Stomach (tissue), 9 donors: ENCODE results near the gene SMYD3. TPM values are rescaled to one million over a fixed set of nuclear protein-coding genes. Genes with fewer than 3 reads are reported as not detected.

Source experiments
- DNase-seq, 2 donors: peaks; one replicate each; pipeline versions ENCODE4 v3.0.0 to v3.0.0-alpha.2; 2013 to 2019
- H3K27ac ChIP-seq, 5 donors: fragments of 200-600 bp in 4 of 5; sonication (generic) in 4 of 5; one replicate each; pipeline ENCODE4 v1.5.1; 2013 to 2019; ENCODE audit warnings: mild to moderate bottlenecking in 1 of 5, moderate library complexity in 1 of 5
- H3K27me3 ChIP-seq, 3 donors: fragments of 200-600 bp; sonication (generic); one replicate each; pipeline ENCODE4 v1.5.1; 2017 to 2019; ENCODE audit warnings: mixed run types in 1 of 3
- H3K36me3 ChIP-seq, 4 donors: fragments of 200-600 bp; sonication (generic); 1 replicate in 3 of 4; 2 replicates in 1 of 4; pipeline ENCODE4 v1.5.1; 2016 to 2019
- H3K4me1 ChIP-seq, 4 donors: fragments of 200-600 bp; sonication (generic); one replicate each; pipeline ENCODE4 v1.5.1; 2016 to 2019
- H3K4me3 ChIP-seq, 4 donors: fragments of 200-600 bp; sonication (generic) in 3 of 4; one replicate each; pipeline ENCODE4 v1.5.1; 2016 to 2019; ENCODE audit warnings: mild to moderate bottlenecking in 1 of 4
- H3K9me3 ChIP-seq, 4 donors: fragments of 200-600 bp; sonication (generic); one replicate each; pipeline ENCODE4 v1.5.1; 2016 to 2019
- EP300 ChIP-seq: sonication (generic); formaldehyde crosslinking; IDR thresholded peaks from one replicate; pipeline ENCODE4 v1.6.1; 2017; ENCODE audit warnings: antibody characterized with exemption
- POLR2A ChIP-seq, 4 donors: fragments of 450-650 bp; IDR thresholded peaks; one replicate each; pipeline ENCODE4 v1.6.1; 2016; ENCODE audit warnings: antibody characterized with exemption in 4 of 4, control low read depth in 2 of 4, mild to moderate bottlenecking in 1 of 4, moderate library complexity in 1 of 4
- POLR2AphosphoS5 ChIP-seq, 3 donors: sonication (generic); formaldehyde crosslinking; IDR thresholded peaks; one replicate each; pipeline ENCODE4 v1.6.1; 2016; ENCODE audit warnings: antibody characterized with exemption in 3 of 3
- WGBS, 5 donors: extraction: QIAGEN DNeasy Blood & Tissue Kit in 3 of 5; methylation state at CpG; one replicate each; pipeline versions ENCODE4 v1.1.5 to v1.1.7; 2013 to 2018; 5-methylcytosine and 5-hydroxymethylcytosine counted together
- intact Hi-C: fragments of 100-400 bp; cut with DNase I; formaldehyde crosslinking; loops from one replicate; pipeline ENCODE4 v1.15.1; 2023; ENCODE audit warnings: low total_unique reads
- polyA plus RNA-seq, 3 donors: library from polyadenylated mRNA; stranded (reverse); fragments of 200-250 nt; gene quantifications; one replicate each; pipeline ENCODE4 v1.2.3, GENCODE V29; 2013
- total RNA-seq, 5 donors: library from RNA; depleted of rRNA; stranded (reverse); fragments of >200 nt; gene quantifications; one replicate each; pipeline versions ENCODE4 v1.1.0 to v1.2.3, GENCODE V29; 2014 to 2016
- TF ChIP-seq, protein P1 (sequence below), 7 experiments: fragments of 450-650 bp in 4 of 7; fragments of 200-600 bp in 3 of 7; sonication (generic) in 3 of 7; IDR thresholded peaks; one replicate each; pipeline ENCODE4 v1.5.1; 2016 to 2019; ENCODE audit warnings: antibody characterized with exemption in 7 of 7, control low read depth in 2 of 7, mild to moderate bottlenecking in 1 of 7
- donor health status: healthy with polysubstance abuse.
- donor health status: Bipolar disorder and iron deficiency.
- donor health status: healthy.

Gene SMYD3
- total and polyA plus RNA-seq, 8 donors: 6.4 to 196 (median 27.8) TPM

DNA sequence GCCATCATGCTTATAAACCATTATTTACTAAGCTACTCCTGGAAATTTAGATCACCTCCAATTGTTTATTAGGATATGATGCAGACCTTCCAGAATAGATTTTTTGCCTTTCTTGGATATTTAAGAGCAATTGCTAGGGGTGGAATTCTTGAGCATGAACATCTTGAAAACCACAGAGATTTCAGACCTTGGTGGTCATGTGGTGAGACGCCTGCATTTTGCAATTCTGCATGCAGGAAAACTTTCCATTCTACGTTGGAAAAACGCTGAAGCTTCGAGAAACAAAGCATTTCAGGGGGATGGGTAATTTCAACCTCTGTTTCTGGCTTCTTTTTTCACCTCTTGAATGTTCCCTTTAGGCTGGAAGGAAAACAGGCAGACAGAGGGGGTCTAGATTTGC, 756.0 kb downstream of the SMYD3 start:
- no peaks in the 10 kb centered on the region for H3K27me3 ChIP-seq
- WGBS, 5 donors: 74 to 86% (median 79%) methylated on average over 4 of the region's 4 CpGs
- peaks cover 0 to 20% (median 13%) of the 10 kb centered on the region in 4 donors for H3K36me3 ChIP-seq
- H3K4me3 ChIP-seq: no peak overlapping the region
- no peak for DNase-seq
- no peaks in the 10 kb centered on the region for H3K4me1 ChIP-seq
- TF ChIP-seq POLR2AphosphoS5 (IDR thresholded peaks at IDR 0.05): no peak
- TF ChIP-seq EP300: no peak
- TF ChIP-seq, protein P1, sequence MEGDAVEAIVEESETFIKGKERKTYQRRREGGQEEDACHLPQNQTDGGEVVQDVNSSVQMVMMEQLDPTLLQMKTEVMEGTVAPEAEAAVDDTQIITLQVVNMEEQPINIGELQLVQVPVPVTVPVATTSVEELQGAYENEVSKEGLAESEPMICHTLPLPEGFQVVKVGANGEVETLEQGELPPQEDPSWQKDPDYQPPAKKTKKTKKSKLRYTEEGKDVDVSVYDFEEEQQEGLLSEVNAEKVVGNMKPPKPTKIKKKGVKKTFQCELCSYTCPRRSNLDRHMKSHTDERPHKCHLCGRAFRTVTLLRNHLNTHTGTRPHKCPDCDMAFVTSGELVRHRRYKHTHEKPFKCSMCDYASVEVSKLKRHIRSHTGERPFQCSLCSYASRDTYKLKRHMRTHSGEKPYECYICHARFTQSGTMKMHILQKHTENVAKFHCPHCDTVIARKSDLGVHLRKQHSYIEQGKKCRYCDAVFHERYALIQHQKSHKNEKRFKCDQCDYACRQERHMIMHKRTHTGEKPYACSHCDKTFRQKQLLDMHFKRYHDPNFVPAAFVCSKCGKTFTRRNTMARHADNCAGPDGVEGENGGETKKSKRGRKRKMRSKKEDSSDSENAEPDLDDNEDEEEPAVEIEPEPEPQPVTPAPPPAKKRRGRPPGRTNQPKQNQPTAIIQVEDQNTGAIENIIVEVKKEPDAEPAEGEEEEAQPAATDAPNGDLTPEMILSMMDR (IDR thresholded peaks at IDR 0.05): no peak
- no peak for TF ChIP-seq POLR2A (IDR thresholded peaks at IDR 0.05)
- peaks cover 0 to 17% (median 4%) of the 10 kb centered on the region in 4 donors for H3K9me3 ChIP-seq
- no peak overlapping the region for H3K27ac ChIP-seq
- intact Hi-C loops: no loop called here

DNA sequence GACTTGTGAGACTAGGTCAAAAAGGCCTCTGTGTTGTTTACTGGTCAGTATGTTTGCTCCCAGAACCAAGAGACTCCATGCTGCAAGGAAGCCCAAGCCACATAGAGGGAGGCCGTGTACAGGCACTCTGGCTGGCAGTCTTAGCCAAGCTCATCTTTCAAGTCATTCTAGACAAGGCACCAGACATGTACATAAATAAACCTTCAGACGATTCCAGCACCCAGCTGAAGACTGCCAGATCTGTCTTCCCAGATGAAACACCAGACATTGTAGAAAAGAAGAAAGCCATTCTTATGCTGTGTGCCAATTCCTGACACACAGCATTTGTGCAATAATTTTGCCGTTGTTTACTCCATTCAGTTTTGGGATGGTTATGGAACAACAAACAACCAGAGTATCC, 756.8 kb downstream of the SMYD3 start:
- intact Hi-C loops: no loop called here
- H3K4me1 ChIP-seq: no peaks in the 10 kb centered on the region
- no peaks in the 10 kb centered on the region for H3K27me3 ChIP-seq
- no peak for DNase-seq
- WGBS, 5 donors: 80 to 94% (median 83%) methylated on average over 3 of the region's 3 CpGs
- H3K36me3 ChIP-seq: peaks cover 0 to 20% (median 13%) of the 10 kb centered on the region in 4 donors
- H3K27ac ChIP-seq: no peak overlapping the region
- no peak overlapping the region for H3K4me3 ChIP-seq
- peaks cover 0 to 12% (median 2%) of the 10 kb centered on the region in 4 donors for H3K9me3 ChIP-seq
- TF ChIP-seq, protein P1 (IDR thresholded peaks at IDR 0.05): no peak
- no peak for TF ChIP-seq EP300
- no peak for TF ChIP-seq POLR2A (IDR thresholded peaks at IDR 0.05)

DNA sequence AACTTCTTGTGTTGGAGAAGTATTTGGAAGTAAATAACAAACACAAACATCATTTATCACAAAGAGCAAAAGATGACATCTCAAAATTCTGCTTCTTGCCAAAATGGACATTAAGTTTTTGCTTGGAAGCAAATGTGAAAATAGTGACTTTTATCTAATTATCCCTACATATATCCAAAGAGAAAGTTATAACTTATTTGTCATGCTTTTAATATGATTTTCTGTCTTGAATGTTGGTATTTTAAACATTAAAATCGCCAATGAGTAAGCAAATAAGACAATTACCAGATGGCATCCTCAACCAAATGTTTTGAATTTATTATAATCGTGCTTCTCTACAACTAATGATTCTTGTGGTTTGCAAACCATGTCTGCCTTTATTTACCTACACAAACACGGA, 758.0 kb downstream of the SMYD3 start:
- TF ChIP-seq, protein P1 (IDR thresholded peaks at IDR 0.05): no peak
- TF ChIP-seq POLR2AphosphoS5 (IDR thresholded peaks at IDR 0.05) (no peak), POLR2A (IDR thresholded peaks at IDR 0.05) (no peak), EP300 (no peak)
- 73 to 78% (median 75%) methylated on average over 3 of the region's 3 CpGs for WGBS, 5 donors
- no peak overlapping the region for H3K27ac ChIP-seq
- H3K4me3 ChIP-seq: no peak overlapping the region
- peaks cover 0 to 20% (median 13%) of the 10 kb centered on the region in 4 donors for H3K36me3 ChIP-seq
- no peaks in the 10 kb centered on the region for H3K4me1 ChIP-seq
- intact Hi-C loops: no loop called here
- DNase-seq: no peak
- H3K9me3 ChIP-seq: peaks cover 0 to 9% (median 0%) of the 10 kb centered on the region in 4 donors
- H3K27me3 ChIP-seq: no peaks in the 10 kb centered on the region

DNA sequence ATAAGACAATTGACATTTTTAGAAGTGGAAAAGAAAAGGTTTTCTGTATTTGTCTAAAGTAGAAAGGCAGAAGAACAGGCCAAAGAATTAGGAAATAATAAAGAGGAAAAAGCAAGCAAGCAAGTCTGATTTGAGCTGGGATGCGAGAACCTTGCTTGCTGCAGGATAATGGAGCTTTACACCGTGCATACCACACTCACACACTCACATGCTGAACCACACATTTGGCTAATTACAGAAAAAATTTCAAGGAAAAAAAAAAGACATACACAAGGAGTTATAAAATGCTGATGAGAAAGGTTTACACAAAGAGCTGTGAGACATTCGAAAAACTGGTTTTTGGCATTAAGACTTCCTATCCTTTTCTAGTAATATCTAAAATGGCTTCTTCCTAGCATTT, 758.4 kb downstream of the SMYD3 start:
- no peaks in the 10 kb centered on the region for H3K4me1 ChIP-seq
- no peak overlapping the region for H3K4me3 ChIP-seq
- intact Hi-C loops: no loop called here
- WGBS, 5 donors: 85 to 88% (median 87%) methylated on average over 3 of the region's 3 CpGs
- no peak for DNase-seq
- TF ChIP-seq POLR2AphosphoS5 (IDR thresholded peaks at IDR 0.05) (no peak), EP300 (no peak), POLR2A (IDR thresholded peaks at IDR 0.05) (no peak)
- TF ChIP-seq, protein P1 (IDR thresholded peaks at IDR 0.05): no peak
- peaks cover 0 to 9% (median 0%) of the 10 kb centered on the region in 4 donors for H3K9me3 ChIP-seq
- peaks cover 0 to 20% (median 13%) of the 10 kb centered on the region in 4 donors for H3K36me3 ChIP-seq
- no peaks in the 10 kb centered on the region for H3K27me3 ChIP-seq
- no peak overlapping the region for H3K27ac ChIP-seq
